Transverse colon (tissue), 3 donors: Measurements from ENCODE around the gene WIPF1.

Experiments
- POLR2A ChIP-seq: fragments of 450-650 bp; IDR thresholded peaks from one replicate; pipeline ENCODE4 v1.6.1; 2016; ENCODE audit warnings: antibody characterized with exemption, mild to moderate bottlenecking, moderate library complexity
- TF ChIP-seq, protein P1 (sequence below), 5 experiments: fragments of 200-600 bp in 3 of 5; fragments of 450-650 bp in 2 of 5; sonication (generic) in 3 of 5; IDR thresholded peaks; 1 replicate in 2 of 5; 2 replicates in 3 of 5; pipeline ENCODE4 v1.5.1; 2016 to 2017; ENCODE audit warnings: antibody characterized with exemption in 5 of 5, inconsistent platforms in 3 of 5, mild to moderate bottlenecking in 2 of 5, moderate library complexity in 1 of 5

DNA sequence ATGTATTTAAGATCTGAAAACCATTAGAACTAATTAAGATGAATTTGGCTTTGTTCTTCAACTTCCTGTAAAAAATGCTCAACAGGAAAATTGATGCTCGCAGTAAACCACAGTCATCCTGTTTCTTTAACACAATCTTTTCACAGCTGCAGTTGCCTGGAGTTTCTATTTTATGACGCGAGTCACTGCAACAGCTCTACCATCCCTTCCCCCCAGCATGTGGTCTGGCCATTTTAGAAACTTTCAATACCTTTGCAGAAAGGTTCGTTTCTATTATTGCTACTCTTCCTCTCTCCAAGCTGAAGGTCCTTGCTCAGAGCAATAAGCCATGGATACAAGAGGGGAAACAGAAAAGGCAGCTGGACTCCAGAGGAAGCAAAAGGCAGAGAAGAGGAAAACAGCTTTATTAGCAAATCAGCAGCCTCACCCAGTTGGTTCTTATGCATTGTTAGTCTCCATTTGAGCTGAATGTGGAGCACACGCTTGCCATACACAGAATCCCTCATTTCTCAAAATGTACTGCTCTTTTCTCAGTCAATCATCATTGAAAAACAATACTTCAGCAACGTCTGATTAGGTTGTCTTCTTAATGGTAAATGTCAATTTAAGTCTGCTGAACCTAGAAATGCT lies 3.9 kb downstream of the WIPF1 start:
- TF ChIP-seq, protein P1, sequence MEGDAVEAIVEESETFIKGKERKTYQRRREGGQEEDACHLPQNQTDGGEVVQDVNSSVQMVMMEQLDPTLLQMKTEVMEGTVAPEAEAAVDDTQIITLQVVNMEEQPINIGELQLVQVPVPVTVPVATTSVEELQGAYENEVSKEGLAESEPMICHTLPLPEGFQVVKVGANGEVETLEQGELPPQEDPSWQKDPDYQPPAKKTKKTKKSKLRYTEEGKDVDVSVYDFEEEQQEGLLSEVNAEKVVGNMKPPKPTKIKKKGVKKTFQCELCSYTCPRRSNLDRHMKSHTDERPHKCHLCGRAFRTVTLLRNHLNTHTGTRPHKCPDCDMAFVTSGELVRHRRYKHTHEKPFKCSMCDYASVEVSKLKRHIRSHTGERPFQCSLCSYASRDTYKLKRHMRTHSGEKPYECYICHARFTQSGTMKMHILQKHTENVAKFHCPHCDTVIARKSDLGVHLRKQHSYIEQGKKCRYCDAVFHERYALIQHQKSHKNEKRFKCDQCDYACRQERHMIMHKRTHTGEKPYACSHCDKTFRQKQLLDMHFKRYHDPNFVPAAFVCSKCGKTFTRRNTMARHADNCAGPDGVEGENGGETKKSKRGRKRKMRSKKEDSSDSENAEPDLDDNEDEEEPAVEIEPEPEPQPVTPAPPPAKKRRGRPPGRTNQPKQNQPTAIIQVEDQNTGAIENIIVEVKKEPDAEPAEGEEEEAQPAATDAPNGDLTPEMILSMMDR (IDR thresholded peaks at IDR 0.05), result no peak
- peak; percentile 46 for TF ChIP-seq POLR2A
